T-cell (primary cell): Measurements from ENCODE around the gene RNF180. TPM values are rescaled to one million over a fixed set of nuclear protein-coding genes. Genes with fewer than 3 reads are reported as not detected.
"Not testable (repeated sequence)": the region's sequence is repeated elsewhere in the genome, so short reads cannot be mapped to it uniquely, and the experiment has no call there.

Source experiments
- ATAC-seq, 4 experiments: fragments of 200-7000 bp in 3 of 4; fragments of 150-1000 bp in 1 of 4; cut with Tn5 transposase; replicated peaks in 1 of 4; 1 replicate in 3 of 4; 2 replicates in 1 of 4; pipeline ENCODE4 v1.10.0; 2021; ENCODE audit warnings: moderate library complexity in 3 of 4, mild to moderate bottlenecking in 2 of 4, moderate number of reproducible peaks in 1 of 4
- CTCF ChIA-PET, 2 donors: fragments of 300-600 bp; sonication (Branson Sonifier 250); formaldehyde crosslinking; loops; one replicate each; lab custom pipeline; 2022; ENCODE audit warnings: antibody characterized with exemption in 2 of 2; lab: Charles Lee
- POLR2A ChIA-PET, 2 donors: fragments of 300-600 bp; sonication (Branson Sonifier 250); formaldehyde crosslinking; loops; one replicate each; lab custom pipeline; 2022; ENCODE audit warnings: antibody characterized with exemption in 2 of 2; lab: Charles Lee
- DNase-seq, 35 experiments: peaks; one replicate each; pipeline versions ENCODE4 v3.0.0 to v3.0.0-alpha.2; 2013 to 2023
- H3K27ac ChIP-seq: one replicate; pipeline ENCODE4 v1.5.1; 2013; ENCODE audit warnings: low read length
- H3K27me3 ChIP-seq, 2 experiments: replicated peaks in 1 of 2; 1 replicate in 1 of 2; 2 replicates in 1 of 2; pipeline versions ENCODE4 v1.6.1 to v1.7.0; 2013; ENCODE audit warnings: low read length in 1 of 2, mixed read lengths in 1 of 2; ENCODE audit not compliant: control insufficient read depth in 2 of 2, insufficient read depth in 2 of 2; ENCODE audit errors: extremely low read depth in 1 of 2
- H3K36me3 ChIP-seq, 2 donors: 1 replicate in 1 of 2; 2 replicates in 1 of 2; pipeline versions ENCODE4 v1.6.1 to v1.7.0; 2013; ENCODE audit warnings: low read length in 1 of 2; ENCODE audit not compliant: control insufficient read depth in 2 of 2, insufficient read depth in 1 of 2; ENCODE audit errors: extremely low read depth in 1 of 2
- H3K4me1 ChIP-seq, 2 experiments: 1 replicate in 1 of 2; 2 replicates in 1 of 2; pipeline versions ENCODE4 v1.6.1 to v1.7.0; 2013; ENCODE audit warnings: low read length in 2 of 2, mixed read lengths in 1 of 2; ENCODE audit not compliant: insufficient read depth in 2 of 2, control insufficient read depth in 1 of 2; ENCODE audit errors: extremely low read depth in 1 of 2
- H3K4me3 ChIP-seq, 2 donors: 1 replicate in 1 of 2; 2 replicates in 1 of 2; pipeline versions ENCODE4 v1.5.1 to v1.7.0; 2013; ENCODE audit warnings: mild to moderate bottlenecking in 2 of 2, low read length in 1 of 2, moderate library complexity in 1 of 2; ENCODE audit not compliant: control insufficient read depth in 1 of 2; ENCODE audit errors: extremely low read depth in 1 of 2
- H3K9me3 ChIP-seq: 2 replicates; pipeline ENCODE4 v1.7.0; 2013
- H3K27ac Mint-ChIP-seq, 2 donors: one replicate each; pipeline ENCODE4 v1.8.0; 2020 to 2021; ENCODE audit warnings: mild to moderate bottlenecking in 2 of 2, mixed read lengths in 2 of 2
- H3K27me3 Mint-ChIP-seq, 2 donors: one replicate each; pipeline ENCODE4 v1.8.0; 2021 to 2022; ENCODE audit warnings: mixed read lengths in 2 of 2
- H3K36me3 Mint-ChIP-seq: one replicate; pipeline ENCODE4 v1.8.0; 2021; ENCODE audit warnings: mixed read lengths
- H3K4me1 Mint-ChIP-seq, 3 donors: one replicate each; pipeline ENCODE4 v1.8.0; 2020 to 2022; ENCODE audit warnings: mixed read lengths in 3 of 3, mild to moderate bottlenecking in 1 of 3
- H3K4me3 Mint-ChIP-seq, 3 donors: one replicate each; pipeline ENCODE4 v1.8.0; 2020 to 2022; ENCODE audit warnings: mild to moderate bottlenecking in 3 of 3, mixed read lengths in 3 of 3, moderate library complexity in 3 of 3
- H3K9me3 Mint-ChIP-seq, 3 donors: one replicate each; pipeline ENCODE4 v1.8.0; 2020 to 2022; ENCODE audit warnings: mixed read lengths in 3 of 3
- WGBS: methylation state at CpG from one replicate; pipeline ENCODE4 v1.1.5; 2013; ENCODE audit warnings: missing lambda C conversion rate; ENCODE audit not compliant: insufficient coverage; 5-methylcytosine and 5-hydroxymethylcytosine counted together
- total RNA-seq, 35 experiments: library from RNA in 6 of 35; stranded (reverse) in 6 of 35; fragments of 120-200 nt in 1 of 35; gene quantifications; one replicate each; pipeline versions ENCODE4 v1.2.1 to v1.2.4 and lab custom pipeline; 2013 to 2026

The RNF180 gene
- total RNA-seq, 5 donors from 2014 or later (not counting 1 experiment from before 2014, with no cell fraction given), result not detected

- no peaks in the 10 kb centered on the region for H3K4me1 Mint-ChIP-seq
- POLR2A ChIA-PET, result no interaction called here
- Histone ChIP-seq H3K27ac (no peak overlapping the region), H3K4me3 (no peak overlapping the region), H3K27me3 (no peaks in the 10 kb centered on the region), H3K4me1 (no peaks in the 10 kb centered on the region), H3K9me3 (no peaks in the 10 kb centered on the region), H3K36me3 (no peaks in the 10 kb centered on the region)
- H3K9me3 Mint-ChIP-seq, result peaks cover 0 to 14% (median 10%) of the 10 kb centered on the region in 3 donors
- no peak overlapping the region for H3K4me3 Mint-ChIP-seq
- WGBS, result 40% methylated on average over 1 of the region's 1 CpG
- CTCF ChIA-PET, result no interaction called here
- H3K27me3 Mint-ChIP-seq, result no peaks in the 10 kb centered on the region
- ATAC-seq (no peak), DNase-seq (no peak)
- H3K36me3 Mint-ChIP-seq, result no peaks in the 10 kb centered on the region
- H3K27ac Mint-ChIP-seq, result no peak overlapping the region
Measured at GRCh38 chr5:64273276-64273675, 107.6 kb downstream of the RNF180 start.

- Mint-ChIP-seq H3K4me3 (no peak overlapping the region), H3K9me3 (peaks cover 9 to 34% (median 26%) of the 10 kb centered on the region in 3 donors), H3K36me3 (no peaks in the 10 kb centered on the region), H3K27me3 (no peaks in the 10 kb centered on the region), H3K4me1 (no peaks in the 10 kb centered on the region), H3K27ac (no peak overlapping the region)
- DNase-seq, result no peak
- H3K36me3 ChIP-seq, result no peaks in the 10 kb centered on the region
- POLR2A ChIA-PET, result no interaction called here
- H3K9me3 ChIP-seq, result no peaks in the 10 kb centered on the region
- H3K4me3 ChIP-seq, result no peak overlapping the region
- H3K27ac ChIP-seq, result no peak overlapping the region
- CTCF ChIA-PET, result no interaction called here
- H3K27me3 ChIP-seq, result no peaks in the 10 kb centered on the region
- ATAC-seq, result no peak
- no peaks in the 10 kb centered on the region for H3K4me1 ChIP-seq
- WGBS, result 84% methylated on average over 6 of the region's 8 CpGs
Measured at GRCh38 chr5:64285188-64286130, 119.8 kb downstream of the RNF180 start.

- no peak for ATAC-seq
- Mint-ChIP-seq H3K27me3 (no peaks in the 10 kb centered on the region), H3K9me3 (peaks cover 8 to 30% (median 29%) of the 10 kb centered on the region in 3 donors), H3K36me3 (no peaks in the 10 kb centered on the region), H3K4me1 (no peaks in the 10 kb centered on the region), H3K4me3 (no peak overlapping the region), H3K27ac (no peak overlapping the region)
- no peaks in the 10 kb centered on the region for H3K4me1 ChIP-seq
- no peaks in the 10 kb centered on the region for H3K36me3 ChIP-seq
- CTCF ChIA-PET, result no interaction called here
- POLR2A ChIA-PET, result no interaction called here
- H3K27ac ChIP-seq, result no peak overlapping the region
- DNase-seq, result no peak
- H3K9me3 ChIP-seq, result no peaks in the 10 kb centered on the region
- H3K27me3 ChIP-seq, result no peaks in the 10 kb centered on the region
- H3K4me3 ChIP-seq, result no peak overlapping the region
- WGBS, result no CpG with 5 or more reads among the region's 1 CpG
Measured at GRCh38 chr5:64286381-64286780, 120.7 kb downstream of the RNF180 start.

GRCh38 chr5:64288496-64288895 is 122.9 kb downstream of the RNF180 start:
- CTCF ChIA-PET, H3K4me1 ChIP-seq, H3K36me3 ChIP-seq, DNase-seq, H3K27ac ChIP-seq, POLR2A ChIA-PET, H3K27me3 ChIP-seq, H3K4me1 Mint-ChIP-seq, H3K4me3 ChIP-seq, H3K9me3 ChIP-seq, ATAC-seq, H3K4me3 Mint-ChIP-seq, H3K27me3 Mint-ChIP-seq, H3K36me3 Mint-ChIP-seq, H3K27ac Mint-ChIP-seq: not testable (repeated sequence)
- WGBS, result 75% methylated on average over 1 of the region's 2 CpGs
- peaks cover 10 to 24% (median 15%) of the 10 kb centered on the region in 3 donors for H3K9me3 Mint-ChIP-seq

GRCh38 chr5:64292611-64293215 is 127.1 kb downstream of the RNF180 start:
- H3K9me3 Mint-ChIP-seq, result peaks cover 5 to 16% (median 6%) of the 10 kb centered on the region in 3 donors
- Histone ChIP-seq H3K27me3 (no peaks in the 10 kb centered on the region), H3K9me3 (no peaks in the 10 kb centered on the region), H3K36me3 (no peaks in the 10 kb centered on the region), H3K4me1 (no peaks in the 10 kb centered on the region), H3K27ac (no peak overlapping the region), H3K4me3 (no peak overlapping the region)
- no peak for DNase-seq
- ChIA-PET POLR2A (no interaction called here), CTCF (no interaction called here)
- no peaks in the 10 kb centered on the region for H3K27me3 Mint-ChIP-seq
- 90% methylated on average over 1 of the region's 3 CpGs for WGBS
- no peaks in the 10 kb centered on the region for H3K36me3 Mint-ChIP-seq
- no peak overlapping the region for H3K4me3 Mint-ChIP-seq
- no peaks in the 10 kb centered on the region for H3K4me1 Mint-ChIP-seq
- no peak overlapping the region for H3K27ac Mint-ChIP-seq
- no peak for ATAC-seq

- POLR2A ChIA-PET, result no interaction called here
Measured at GRCh38 chr5:64295101-64295500, 129.5 kb downstream of the RNF180 start.

More at GRCh38 chr5:64295101-64295500, 129.5 kb downstream of the RNF180 start:
- Mint-ChIP-seq H3K27ac (no peak overlapping the region), H3K36me3 (no peaks in the 10 kb centered on the region), H3K9me3 (peaks cover 3 to 10% (median 5%) of the 10 kb centered on the region in 3 donors), H3K4me1 (no peaks in the 10 kb centered on the region), H3K27me3 (no peaks in the 10 kb centered on the region), H3K4me3 (no peak overlapping the region)
- no peak overlapping the region for H3K4me3 ChIP-seq
- CTCF ChIA-PET, result no interaction called here
- H3K27me3 ChIP-seq, result no peaks in the 10 kb centered on the region
- no peak for ATAC-seq
- H3K27ac ChIP-seq, result no peak overlapping the region
- no peak for DNase-seq
- no peaks in the 10 kb centered on the region for H3K4me1 ChIP-seq
- no peaks in the 10 kb centered on the region for H3K36me3 ChIP-seq
- 33% methylated on average over 1 of the region's 1 CpG for WGBS
- H3K9me3 ChIP-seq, result no peaks in the 10 kb centered on the region
